GM23338 (cell line): ENCODE results near the gene SLK. TPM values are rescaled to one million over a fixed set of nuclear protein-coding genes. Genes with fewer than 3 reads are reported as not detected.
A peak's percentile ranks its signal among the peaks of the same experiment; 100 is the strongest.

Experiments
- ATAC-seq: fragments of 200-7000 bp; cut with Tn5 transposase; 3 replicates; pipeline ENCODE4 v1.9.1; 2020
- DNase-seq: peaks from one replicate; pipeline ENCODE4 v3.0.0-alpha.2; 2015; ENCODE audit warnings: low spot score
- H2AFZ ChIP-seq: fragments of 200-600 bp; sonication (generic); 2 replicates; pipeline ENCODE4 v1.8.0; 2016; ENCODE audit warnings: antibody characterized with exemption, mild to moderate bottlenecking, moderate library complexity
- H3F3A ChIP-seq: fragments of 200-600 bp; sonication (generic); replicated peaks from 2 replicates; pipeline ENCODE4 v1.8.0; 2017; ENCODE audit warnings: antibody characterized with exemption, mixed run types, low read depth
- H3K27ac ChIP-seq: fragments of 200-600 bp; sonication (generic); 2 replicates; pipeline ENCODE4 v1.6.1; 2016; ENCODE audit warnings: low read depth
- H3K27me3 ChIP-seq: fragments of 200-600 bp; sonication (generic); 2 replicates; pipeline ENCODE4 v1.8.0; 2016; ENCODE audit warnings: mild to moderate bottlenecking, mixed run types, moderate library complexity; ENCODE audit not compliant: insufficient read depth
- H3K36me3 ChIP-seq: fragments of 200-600 bp; sonication (generic); 2 replicates; pipeline ENCODE4 v1.8.0; 2016; ENCODE audit warnings: mild to moderate bottlenecking; ENCODE audit not compliant: insufficient read depth
- H3K4me1 ChIP-seq: fragments of 200-600 bp; sonication (generic); 2 replicates; pipeline ENCODE4 v1.8.0; 2016; ENCODE audit warnings: mild to moderate bottlenecking, moderate library complexity; ENCODE audit not compliant: insufficient read depth
- H3K4me2 ChIP-seq: fragments of 200-600 bp; sonication (generic); 2 replicates; pipeline ENCODE4 v1.7.1; 2017; ENCODE audit warnings: mixed run types
- H3K4me3 ChIP-seq: fragments of 200-600 bp; sonication (generic); 2 replicates; pipeline ENCODE4 v1.6.1; 2016; ENCODE audit warnings: mixed run types
- H3K79me2 ChIP-seq: fragments of 200-600 bp; sonication (generic); replicated peaks from 2 replicates; pipeline ENCODE4 v1.8.0; 2017; ENCODE audit warnings: mild to moderate bottlenecking; ENCODE audit not compliant: insufficient read depth
- H3K9me2 ChIP-seq: fragments of 200-600 bp; sonication (generic); 2 replicates; pipeline ENCODE4 v1.8.0; 2017; ENCODE audit not compliant: insufficient read depth
- H4K20me1 ChIP-seq: fragments of 200-600 bp; sonication (generic); replicated peaks from 2 replicates; pipeline ENCODE4 v1.8.0; 2017; ENCODE audit warnings: mild to moderate bottlenecking; ENCODE audit not compliant: insufficient read depth
- H3K27ac Mint-ChIP-seq: 2 replicates; pipeline ENCODE4 v1.8.0; 2020; ENCODE audit warnings: inconsistent platforms, mild to moderate bottlenecking, moderate library complexity, mixed read lengths
- H3K27me3 Mint-ChIP-seq: 3 replicates; pipeline ENCODE4 v1.8.0; 2022; ENCODE audit warnings: low read depth, mild to moderate bottlenecking, moderate library complexity, mixed read lengths, inconsistent platforms; ENCODE audit not compliant: insufficient read depth, poor library complexity
- H3K36me3 Mint-ChIP-seq: 3 replicates; pipeline ENCODE4 v1.8.0; 2021; ENCODE audit warnings: low read depth, mild to moderate bottlenecking, inconsistent platforms, moderate library complexity, mixed read lengths
- H3K4me1 Mint-ChIP-seq: 3 replicates; pipeline ENCODE4 v1.8.0; 2020; ENCODE audit warnings: mild to moderate bottlenecking, inconsistent platforms, mixed read lengths
- H3K4me3 Mint-ChIP-seq: 3 replicates; pipeline ENCODE4 v1.8.0; 2021; ENCODE audit warnings: moderate library complexity, mild to moderate bottlenecking, inconsistent platforms, mixed read lengths
- H3K9me3 Mint-ChIP-seq: 3 replicates; pipeline ENCODE4 v1.8.0; 2020; ENCODE audit warnings: moderate library complexity, mild to moderate bottlenecking, inconsistent platforms, mixed read lengths
- CREB1 ChIP-seq: fragments of 250-450 bp; sonication (Bioruptor Pico); IDR thresholded peaks from 2 replicates; pipeline ENCODE4 v1.5.0; 2020; ENCODE audit warnings: low read depth, mild to moderate bottlenecking, moderate library complexity
- ETS1 ChIP-seq: IDR thresholded peaks from 2 replicates; pipeline ENCODE4 v1.6.1; 2016; ENCODE audit warnings: antibody characterized with exemption
- EZH2 ChIP-seq: fragments of 200-600 bp; sonication (generic); IDR thresholded peaks from one replicate; pipeline ENCODE4 v1.8.0; 2017; ENCODE audit warnings: antibody characterized with exemption, mild to moderate bottlenecking, low read depth; ENCODE audit not compliant: unreplicated experiment
- EZH2phosphoT487 ChIP-seq: fragments of 200-600 bp; sonication (generic); IDR thresholded peaks from one replicate; pipeline ENCODE4 v1.8.1; 2018; ENCODE audit warnings: antibody characterized with exemption; ENCODE audit not compliant: unreplicated experiment
- JUNB ChIP-seq: IDR thresholded peaks from one replicate; pipeline ENCODE4 v1.6.1; 2016; ENCODE audit warnings: antibody characterized with exemption; ENCODE audit not compliant: unreplicated experiment
- NANOG ChIP-seq: IDR thresholded peaks from 2 replicates; pipeline ENCODE4 v1.6.1; 2016; ENCODE audit warnings: antibody characterized with exemption, borderline replicate concordance
- POLR2AphosphoS5 ChIP-seq: IDR thresholded peaks from 2 replicates; pipeline ENCODE4 v1.6.1; 2016; ENCODE audit warnings: antibody characterized with exemption, low read depth
- REST ChIP-seq: IDR thresholded peaks from one replicate; pipeline ENCODE4 v1.6.1; 2018; ENCODE audit warnings: antibody characterized with exemption; ENCODE audit not compliant: unreplicated experiment
- STAT1 ChIP-seq: IDR thresholded peaks from one replicate; pipeline ENCODE4 v1.6.1; 2016; ENCODE audit warnings: antibody characterized with exemption; ENCODE audit not compliant: unreplicated experiment
- ZNF114 ChIP-seq: fragments of 250-450 bp; sonication (Bioruptor Pico); IDR thresholded peaks from 2 replicates; pipeline ENCODE4 v1.5.0; 2020; ENCODE audit warnings: mild to moderate bottlenecking, moderate library complexity
- ZNF331 ChIP-seq: fragments of 250-450 bp; sonication (Bioruptor Pico); IDR thresholded peaks from 2 replicates; pipeline ENCODE4 v1.5.0; 2020; ENCODE audit warnings: low read depth, mild to moderate bottlenecking, moderate library complexity
- polyA plus RNA-seq: library from polyadenylated mRNA; unstranded; fragments of >200 nt; fragmentation: Nextera tagmentation; extraction: Ambion mirVana; gene quantifications from 2 replicates; pipeline ENCODE4 v1.2.1, GENCODE V29; 2016
- total RNA-seq: library from RNA; depleted of rRNA; stranded (reverse); fragments of >200 nt; shearing (Covaris generic); gene quantifications from 2 replicates; pipeline ENCODE4 v1.2.3, GENCODE V29; 2014
- TF ChIP-seq, protein P1 (sequence below), 2 experiments: fragments of 200-600 bp in 1 of 2; sonication (generic) in 1 of 2; conservative IDR thresholded peaks; 2 replicates each; pipeline versions ENCODE4 v1.5.1 to v1.6.1; 2016 to 2017; ENCODE audit warnings: antibody characterized with exemption in 2 of 2, low read depth in 2 of 2, mild to moderate bottlenecking in 2 of 2, moderate library complexity in 1 of 2

Gene SLK
- total and polyA plus RNA-seq, 2 experiments from 2014 or later: 8.4 to 21.5 TPM

DNA sequence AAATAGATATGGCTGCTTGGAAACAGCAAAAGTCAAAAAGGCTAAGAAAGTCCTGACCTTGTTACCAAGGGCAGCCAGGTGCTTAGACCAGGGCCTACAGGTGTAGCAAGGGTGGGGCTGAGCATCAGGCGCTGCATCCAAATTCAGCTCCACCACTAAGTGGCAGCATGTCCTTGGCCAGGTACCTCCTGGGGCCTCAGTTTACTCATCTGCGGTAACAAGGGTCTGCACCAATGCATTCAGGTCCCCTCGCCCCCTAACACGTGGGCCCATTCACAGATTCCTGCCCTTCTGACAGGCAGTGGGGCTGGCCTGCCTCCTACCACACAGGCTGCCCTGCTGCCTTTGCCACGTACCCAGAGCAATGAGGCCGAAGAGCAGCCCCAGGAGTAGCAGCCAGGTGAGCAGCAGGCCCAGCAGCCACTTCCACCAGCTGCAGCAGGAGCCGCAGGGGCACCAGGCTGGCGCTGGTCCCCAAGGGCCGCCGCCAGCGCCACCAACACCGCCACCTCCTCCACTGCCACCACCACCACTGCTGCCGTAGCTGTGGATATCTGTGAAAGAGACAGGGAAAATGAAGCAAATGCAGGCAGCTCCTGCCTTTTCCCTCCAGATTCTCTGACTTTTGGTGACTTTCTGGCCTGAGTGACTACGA, 89.8 kb downstream of the SLK start:
- peaks cover 10% of the 10 kb centered on the region for H3K27me3 Mint-ChIP-seq
- Histone ChIP-seq H2AFZ (peak overlapping the region; percentile 69), H3K27ac (no peak overlapping the region), H4K20me1 (no peaks in the 10 kb centered on the region), H3K9me2 (0 out of 2 replicates have a peak, but pooled peaks cover 5% of the 10 kb centered on the region), H3K4me2 (no peak overlapping the region), H3K4me1 (peaks cover 21% of the 10 kb centered on the region), H3K27me3 (no peaks in the 10 kb centered on the region), H3F3A (peaks cover 3% of the 10 kb centered on the region; the same call in 1 of the 2 replicates), H3K79me2 (no peaks in the 10 kb centered on the region), H3K4me3 (no peak overlapping the region), H3K36me3 (no peaks in the 10 kb centered on the region)
- no peaks in the 10 kb centered on the region for H3K9me3 Mint-ChIP-seq
- no peaks in the 10 kb centered on the region for H3K36me3 Mint-ChIP-seq
- no peak overlapping the region for H3K27ac Mint-ChIP-seq
- peak; percentile 30 for ATAC-seq
- peak; percentile 41 for DNase-seq
- TF ChIP-seq EZH2 (no peak), POLR2AphosphoS5 (no peak), ZNF331 (CRISPR knock-in tag) (no peak)
- TF ChIP-seq, protein P1, sequence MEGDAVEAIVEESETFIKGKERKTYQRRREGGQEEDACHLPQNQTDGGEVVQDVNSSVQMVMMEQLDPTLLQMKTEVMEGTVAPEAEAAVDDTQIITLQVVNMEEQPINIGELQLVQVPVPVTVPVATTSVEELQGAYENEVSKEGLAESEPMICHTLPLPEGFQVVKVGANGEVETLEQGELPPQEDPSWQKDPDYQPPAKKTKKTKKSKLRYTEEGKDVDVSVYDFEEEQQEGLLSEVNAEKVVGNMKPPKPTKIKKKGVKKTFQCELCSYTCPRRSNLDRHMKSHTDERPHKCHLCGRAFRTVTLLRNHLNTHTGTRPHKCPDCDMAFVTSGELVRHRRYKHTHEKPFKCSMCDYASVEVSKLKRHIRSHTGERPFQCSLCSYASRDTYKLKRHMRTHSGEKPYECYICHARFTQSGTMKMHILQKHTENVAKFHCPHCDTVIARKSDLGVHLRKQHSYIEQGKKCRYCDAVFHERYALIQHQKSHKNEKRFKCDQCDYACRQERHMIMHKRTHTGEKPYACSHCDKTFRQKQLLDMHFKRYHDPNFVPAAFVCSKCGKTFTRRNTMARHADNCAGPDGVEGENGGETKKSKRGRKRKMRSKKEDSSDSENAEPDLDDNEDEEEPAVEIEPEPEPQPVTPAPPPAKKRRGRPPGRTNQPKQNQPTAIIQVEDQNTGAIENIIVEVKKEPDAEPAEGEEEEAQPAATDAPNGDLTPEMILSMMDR (conservative IDR thresholded peaks at IDR 0.05; ENCODE audit: low read depth in 2 of 2): peak; percentile 35 to 81; a peak in 3 of 4 replicates
- peaks cover 30% of the 10 kb centered on the region for H3K4me1 Mint-ChIP-seq
- no peak overlapping the region for H3K4me3 Mint-ChIP-seq

GRCh38 chr10:104057717-104058116, 90.8 kb downstream of the SLK start:
- H3K27ac ChIP-seq: no peak overlapping the region
- H3K9me2 ChIP-seq: 0 out of 2 replicates have a peak, but pooled peaks cover 5% of the 10 kb centered on the region
- H3K27me3 Mint-ChIP-seq: peaks cover 13% of the 10 kb centered on the region
- peaks cover 3% of the 10 kb centered on the region; the same call in 1 of the 2 replicates for H3F3A ChIP-seq
- H3K36me3 Mint-ChIP-seq: no peaks in the 10 kb centered on the region
- H2AFZ ChIP-seq: peak overlapping the region; percentile 83; the same call in 1 of the 2 replicates
- H3K4me3 ChIP-seq: no peak overlapping the region
- peak overlapping the region; percentile 81 for H3K27ac Mint-ChIP-seq
- H3K9me3 Mint-ChIP-seq: no peaks in the 10 kb centered on the region
- H3K4me1 Mint-ChIP-seq: peaks cover 30% of the 10 kb centered on the region
- no peak overlapping the region for H3K4me3 Mint-ChIP-seq
- peaks cover 21% of the 10 kb centered on the region for H3K4me1 ChIP-seq
- H3K36me3 ChIP-seq: no peaks in the 10 kb centered on the region
- no peak overlapping the region for H3K4me2 ChIP-seq
- peak; percentile 58 for ATAC-seq
- no peaks in the 10 kb centered on the region for H3K27me3 ChIP-seq
- H4K20me1 ChIP-seq: no peaks in the 10 kb centered on the region
- no peak for DNase-seq
- no peaks in the 10 kb centered on the region for H3K79me2 ChIP-seq
- TF ChIP-seq, protein P1 (conservative IDR thresholded peaks at IDR 0.05; ENCODE audit: low read depth in 2 of 2): no peak
- TF ChIP-seq REST (no peak), STAT1 (no peak), EZH2 (no peak), POLR2AphosphoS5 (no peak), EZH2phosphoT487 (no peak), ETS1 (no peak), JUNB (no peak), ZNF114 (CRISPR knock-in tag) (no peak), NANOG (no peak), ZNF331 (CRISPR knock-in tag) (no peak), CREB1 (CRISPR knock-in tag) (no peak)
